ENCODE measurements around the gene SLC16A7. TPM values are rescaled to one million over a fixed set of nuclear protein-coding genes. Genes with fewer than 3 reads are reported as not detected.

The SLC16A7 gene
- total RNA-seq, 1 donor from 2014 or later = 11.2 TPM

GRCh38 chr12:59660921-59661597 is 65.2 kb downstream of the SLC16A7 start:
- no peaks in the 10 kb centered on the region for H3K36me3 Mint-ChIP-seq (ENCODE audit: unreplicated experiment)
- no peak overlapping the region for H3K4me3 Mint-ChIP-seq (ENCODE audit: unreplicated experiment)
- no peaks in the 10 kb centered on the region for H3K4me1 Mint-ChIP-seq (ENCODE audit: low read depth, unreplicated experiment)
- no peaks in the 10 kb centered on the region for H3K27me3 Mint-ChIP-seq (ENCODE audit: unreplicated experiment)
- H3K27ac Mint-ChIP-seq (ENCODE audit: unreplicated experiment) = no peak overlapping the region
- no peak for TF ChIP-seq CTCF (IDR thresholded peaks at IDR 0.05; ENCODE audit: partially characterized antibody, unreplicated experiment)
- no peak for DNase-seq
- no peaks in the 10 kb centered on the region for H3K9me3 Mint-ChIP-seq (ENCODE audit: unreplicated experiment)

DNA sequence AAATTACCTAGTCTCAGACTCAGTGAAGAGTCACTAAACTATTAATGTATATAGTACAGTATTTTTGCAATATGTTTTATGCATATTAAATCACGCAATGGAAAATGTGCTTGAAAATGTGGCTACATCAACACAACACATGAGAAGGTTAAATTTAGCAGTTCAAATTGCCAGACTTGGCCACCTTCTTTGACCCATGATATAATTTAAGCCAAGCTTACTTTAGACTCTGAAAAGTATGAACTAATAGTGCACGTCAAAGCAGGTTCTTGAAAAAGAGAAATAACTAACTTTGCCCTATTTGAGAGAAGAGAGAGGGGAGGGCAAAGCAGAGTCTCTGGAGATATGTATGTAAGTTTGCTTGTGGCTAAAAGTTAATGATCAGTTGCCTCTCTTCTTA is 68.7 kb downstream of the SLC16A7 start:
- Mint-ChIP-seq H3K27me3 (ENCODE audit: unreplicated experiment) (no peaks in the 10 kb centered on the region), H3K4me1 (ENCODE audit: low read depth, unreplicated experiment) (no peaks in the 10 kb centered on the region), H3K27ac (ENCODE audit: unreplicated experiment) (no peak overlapping the region), H3K9me3 (ENCODE audit: unreplicated experiment) (no peaks in the 10 kb centered on the region), H3K4me3 (ENCODE audit: unreplicated experiment) (no peak overlapping the region), H3K36me3 (ENCODE audit: unreplicated experiment) (peaks cover 17% of the 10 kb centered on the region)
- DNase-seq = no peak
- TF ChIP-seq CTCF (IDR thresholded peaks at IDR 0.05; ENCODE audit: partially characterized antibody, unreplicated experiment) = no peak

DNA sequence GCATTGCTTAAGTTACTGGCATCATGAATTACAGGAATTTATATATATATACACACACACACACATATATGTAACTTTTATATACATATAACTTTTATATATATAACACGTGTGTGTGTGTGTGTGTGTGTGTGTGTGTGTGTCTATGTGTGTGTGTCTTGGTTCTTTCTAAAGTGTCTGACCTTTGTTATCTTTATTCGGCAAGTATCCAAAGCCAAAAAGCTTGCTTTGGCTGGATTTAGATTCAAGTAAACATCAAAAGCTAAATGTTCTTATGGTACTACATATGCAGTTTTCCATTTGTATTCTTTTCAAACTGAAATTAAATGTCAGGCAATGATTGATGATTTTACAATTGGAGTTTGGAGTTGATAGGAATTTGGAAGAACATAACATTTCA is 69.9 kb downstream of the SLC16A7 start:
- TF ChIP-seq CTCF (IDR thresholded peaks at IDR 0.05; ENCODE audit: partially characterized antibody, unreplicated experiment) = no peak
- no peak for DNase-seq
- H3K4me1 Mint-ChIP-seq (ENCODE audit: low read depth, unreplicated experiment) = no peaks in the 10 kb centered on the region
- no peak overlapping the region for H3K27ac Mint-ChIP-seq (ENCODE audit: unreplicated experiment)
- no peaks in the 10 kb centered on the region for H3K27me3 Mint-ChIP-seq (ENCODE audit: unreplicated experiment)
- H3K9me3 Mint-ChIP-seq (ENCODE audit: unreplicated experiment) = no peaks in the 10 kb centered on the region
- no peak overlapping the region for H3K4me3 Mint-ChIP-seq (ENCODE audit: unreplicated experiment)
- H3K36me3 Mint-ChIP-seq (ENCODE audit: unreplicated experiment) = peaks cover 17% of the 10 kb centered on the region

DNA sequence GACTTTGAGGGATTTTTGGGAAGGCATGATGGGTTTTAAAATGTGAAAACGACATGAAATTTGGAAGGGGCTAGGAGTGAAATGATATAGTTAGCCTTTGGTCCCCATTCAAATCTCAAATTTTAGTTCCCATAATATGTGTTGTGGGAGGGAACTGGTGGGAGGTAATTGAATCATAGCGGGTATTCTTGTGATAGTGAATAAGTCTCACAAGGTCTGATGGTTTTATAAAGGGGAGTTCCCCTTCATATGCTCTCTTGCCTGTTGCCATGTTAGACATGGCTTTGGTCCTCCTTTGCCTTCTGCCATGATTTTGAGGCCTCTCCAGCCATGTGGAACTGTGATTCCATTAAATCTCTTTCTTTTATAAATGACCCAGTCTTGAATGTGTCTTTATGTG is 72.8 kb downstream of the SLC16A7 start:
- Mint-ChIP-seq H3K4me1 (ENCODE audit: low read depth, unreplicated experiment) (no peaks in the 10 kb centered on the region), H3K4me3 (ENCODE audit: unreplicated experiment) (no peak overlapping the region), H3K27me3 (ENCODE audit: unreplicated experiment) (no peaks in the 10 kb centered on the region), H3K9me3 (ENCODE audit: unreplicated experiment) (no peaks in the 10 kb centered on the region), H3K36me3 (ENCODE audit: unreplicated experiment) (peaks cover 17% of the 10 kb centered on the region), H3K27ac (ENCODE audit: unreplicated experiment) (no peak overlapping the region)
- no peak for DNase-seq
- no peak for TF ChIP-seq CTCF (IDR thresholded peaks at IDR 0.05; ENCODE audit: partially characterized antibody, unreplicated experiment)

DNA sequence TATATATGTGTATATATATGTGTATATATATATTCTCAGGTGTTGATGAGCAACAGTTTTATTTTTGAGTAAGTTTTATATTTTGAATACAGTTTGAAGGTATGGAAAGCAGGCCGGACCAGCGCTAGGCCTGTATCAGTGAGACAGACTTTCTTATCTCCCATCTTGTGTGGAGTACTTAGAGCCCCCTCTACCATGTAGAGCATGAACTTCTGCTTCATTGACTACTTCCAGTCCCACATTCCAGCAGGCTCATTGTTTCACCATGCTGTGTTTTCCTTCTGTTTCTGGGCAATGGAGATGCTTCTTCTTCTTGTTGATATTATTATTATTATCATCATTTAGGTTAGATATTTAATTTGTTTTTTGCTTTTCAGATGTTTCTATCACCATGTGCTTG is 76.4 kb downstream of the SLC16A7 start:
- DNase-seq = no peak
- Mint-ChIP-seq H3K36me3 (ENCODE audit: unreplicated experiment) (peaks cover 9% of the 10 kb centered on the region), H3K9me3 (ENCODE audit: unreplicated experiment) (no peaks in the 10 kb centered on the region), H3K4me1 (ENCODE audit: low read depth, unreplicated experiment) (no peaks in the 10 kb centered on the region), H3K27me3 (ENCODE audit: unreplicated experiment) (no peaks in the 10 kb centered on the region), H3K27ac (ENCODE audit: unreplicated experiment) (no peak overlapping the region), H3K4me3 (ENCODE audit: unreplicated experiment) (no peak overlapping the region)
- TF ChIP-seq CTCF (IDR thresholded peaks at IDR 0.05; ENCODE audit: partially characterized antibody, unreplicated experiment) = no peak
